H1 (cell line): ENCODE results near the gene SEL1L3. TPM values are rescaled to one million over a fixed set of nuclear protein-coding genes. Genes with fewer than 3 reads are reported as not detected.

Source experiments
- CTCF ChIA-PET: fragments of 300-600 bp; sonication (Branson Sonifier 250); formaldehyde crosslinking; loops from one replicate; lab custom pipeline; 2021; ENCODE audit not compliant: partially characterized antibody; lab: Charles Lee
- POLR2A ChIA-PET: fragments of 300-600 bp; sonication (Branson Sonifier 250); formaldehyde crosslinking; loops from one replicate; lab custom pipeline; 2021; ENCODE audit warnings: inconsistent platforms; ENCODE audit not compliant: partially characterized antibody; lab: Charles Lee
- DNase-seq, 2 experiments: peaks; one replicate each; pipeline versions ENCODE4 v3.0.0 to v3.0.0-alpha.2; 2010 to 2022; ENCODE audit warnings: low spot score in 2 of 2, low read depth in 1 of 2, mixed read lengths in 1 of 2
- FAIRE-seq: peaks from 2 replicates; lab custom pipeline; 2011; peaks lifted over from hg19 to GRCh38; lab: Jason Lieb, UNC
- H2AFZ ChIP-seq: 2 replicates; pipeline ENCODE4 v1.8.1; 2012; ENCODE audit warnings: low read length, inconsistent platforms
- H2AK5ac ChIP-seq: 2 replicates; pipeline ENCODE4 v1.6.1; 2013; ENCODE audit warnings: low read depth, low read length
- H2BK120ac ChIP-seq: replicated peaks from 2 replicates; pipeline ENCODE3; 2013; ENCODE audit warnings: low read depth, low read length, inconsistent platforms
- H2BK12ac ChIP-seq: 2 replicates; pipeline ENCODE4 v1.6.1; 2013; ENCODE audit warnings: low read depth, low read length
- H2BK15ac ChIP-seq: 2 replicates; pipeline ENCODE4 v1.6.1; 2013; ENCODE audit warnings: low read length
- H2BK20ac ChIP-seq: 2 replicates; pipeline ENCODE4 v1.6.1; 2013; ENCODE audit warnings: low read length
- H2BK5ac ChIP-seq: 2 replicates; pipeline ENCODE4 v1.6.1; 2013; ENCODE audit warnings: low read depth, low read length
- H3K14ac ChIP-seq: 2 replicates; pipeline ENCODE4 v1.6.1; 2013; ENCODE audit warnings: inconsistent platforms; ENCODE audit not compliant: insufficient read length
- H3K18ac ChIP-seq: 2 replicates; pipeline ENCODE4 v1.6.1; 2013; ENCODE audit warnings: low read length; ENCODE audit errors: extremely low read depth
- H3K23ac ChIP-seq: 2 replicates; pipeline ENCODE4 v1.6.1; 2013; ENCODE audit warnings: inconsistent platforms; ENCODE audit not compliant: insufficient read length
- H3K23me2 ChIP-seq: 2 replicates; pipeline ENCODE4 v1.6.1; 2013; ENCODE audit warnings: low read depth, low read length
- H3K27ac ChIP-seq: 2 replicates; pipeline ENCODE4 v1.6.1; 2011; ENCODE audit warnings: low read depth, low read length, inconsistent platforms
- H3K27me3 ChIP-seq, 4 experiments: replicated peaks in 1 of 4; 1 replicate in 1 of 4; 2 replicates in 3 of 4; pipeline versions ENCODE4 v1.6.1 to v1.8.1; 2011 to 2013; ENCODE audit warnings: low read length in 3 of 4, mild to moderate bottlenecking in 3 of 4, inconsistent platforms in 2 of 4, mixed read lengths in 2 of 4, moderate library complexity in 1 of 4; ENCODE audit not compliant: control insufficient read depth in 3 of 4, insufficient read depth in 3 of 4; ENCODE audit errors: extremely low read depth in 1 of 4
- H3K36me3 ChIP-seq, 4 experiments: 2 replicates each; pipeline versions ENCODE4 v1.6.1 to v1.8.1; 2011 to 2013; ENCODE audit warnings: mild to moderate bottlenecking in 4 of 4, low read length in 3 of 4, moderate library complexity in 2 of 4, control low read depth in 1 of 4, inconsistent platforms in 1 of 4; ENCODE audit not compliant: insufficient read depth in 4 of 4, control insufficient read depth in 2 of 4
- H3K4ac ChIP-seq: replicated peaks from 2 replicates; pipeline ENCODE3; 2013; ENCODE audit warnings: low read length, low read depth, mixed read lengths, inconsistent platforms; ENCODE audit not compliant: insufficient read length
- H3K4me1 ChIP-seq, 4 experiments: replicated peaks in 1 of 4; 1 replicate in 1 of 4; 2 replicates in 3 of 4; pipeline versions ENCODE4 v1.6.1 to v1.8.1; 2011 to 2013; ENCODE audit warnings: low read length in 3 of 4, inconsistent platforms in 2 of 4, mixed read lengths in 1 of 4; ENCODE audit not compliant: insufficient read depth in 4 of 4, control insufficient read depth in 3 of 4
- H3K4me2 ChIP-seq, 2 experiments: 2 replicates each; pipeline versions ENCODE4 v1.6.1 to v1.8.1; 2011 to 2013; ENCODE audit warnings: low read depth in 2 of 2, low read length in 2 of 2, control low read depth in 1 of 2, inconsistent platforms in 1 of 2, mild to moderate bottlenecking in 1 of 2; ENCODE audit not compliant: insufficient read depth in 1 of 2
- H3K4me3 ChIP-seq, 4 experiments: fragments of 200-600, 300-600 bp in 1 of 4; sonication (generic), shearing (Covaris generic), sonication (Bioruptor Twin) in 1 of 4; 2 replicates each; pipeline versions ENCODE4 v1.5.1 to v1.8.1; 2011 to 2016; ENCODE audit warnings: low read length in 4 of 4, low read depth in 3 of 4, control low read depth in 2 of 4, inconsistent platforms in 2 of 4, mild to moderate bottlenecking in 2 of 4, mixed read lengths in 1 of 4, moderate library complexity in 1 of 4; ENCODE audit not compliant: insufficient read depth in 2 of 4; ENCODE audit errors: extremely low read depth in 1 of 4
- H3K56ac ChIP-seq: replicated peaks from 2 replicates; pipeline ENCODE3; 2013; ENCODE audit warnings: low read depth, mild to moderate bottlenecking, mixed read lengths, low read length, inconsistent platforms; ENCODE audit not compliant: insufficient read length
- H3K79me1 ChIP-seq: 2 replicates; pipeline ENCODE4 v1.6.1; 2013; ENCODE audit warnings: low read depth, low read length, control low read depth
- H3K79me2 ChIP-seq, 2 experiments: 2 replicates each; pipeline versions ENCODE4 v1.6.1 to v1.8.1; 2012 to 2013; ENCODE audit warnings: low read length in 2 of 2, mild to moderate bottlenecking in 2 of 2, inconsistent platforms in 1 of 2; ENCODE audit not compliant: insufficient read depth in 2 of 2, control insufficient read depth in 1 of 2
- H3K9ac ChIP-seq, 4 experiments: replicated peaks in 1 of 4; 1 replicate in 1 of 4; 2 replicates in 3 of 4; pipeline versions ENCODE4 v1.6.1 to v1.8.1; 2011 to 2013; ENCODE audit warnings: low read depth in 3 of 4, low read length in 3 of 4, control low read depth in 2 of 4, mild to moderate bottlenecking in 2 of 4, moderate library complexity in 2 of 4, inconsistent platforms in 1 of 4; ENCODE audit errors: extremely low read depth in 1 of 4
- H3K9me3 ChIP-seq, 2 experiments: 2 replicates each; pipeline versions ENCODE4 v1.6.1 to v1.8.1; 2012 to 2013; ENCODE audit warnings: mild to moderate bottlenecking in 2 of 2, moderate library complexity in 2 of 2, control low read depth in 1 of 2, inconsistent platforms in 1 of 2, low read depth in 1 of 2, low read length in 1 of 2, mixed read lengths in 1 of 2; ENCODE audit not compliant: insufficient read depth in 2 of 2
- H4K20me1 ChIP-seq, 2 experiments: replicated peaks in 1 of 2; 2 replicates each; pipeline versions ENCODE3 to v1.8.1; 2011 to 2013; ENCODE audit warnings: inconsistent platforms in 2 of 2, low read length in 2 of 2, mild to moderate bottlenecking in 1 of 2; ENCODE audit not compliant: insufficient read depth in 2 of 2, control insufficient read depth in 1 of 2
- H4K5ac ChIP-seq: 2 replicates; pipeline ENCODE4 v1.6.1; 2013; ENCODE audit warnings: low read length, low read depth, mixed read lengths, inconsistent platforms; ENCODE audit not compliant: insufficient read length
- H4K8ac ChIP-seq: 2 replicates; pipeline ENCODE4 v1.8.0; 2013; ENCODE audit warnings: mild to moderate bottlenecking, moderate library complexity, low read length, inconsistent platforms; ENCODE audit not compliant: insufficient read depth; ENCODE audit errors: extremely low read depth
- H4K91ac ChIP-seq: replicated peaks from 2 replicates; pipeline ENCODE3; 2013; ENCODE audit warnings: low read length, mixed read lengths, inconsistent platforms; ENCODE audit not compliant: insufficient read length
- HDAC6 ChIP-seq: IDR thresholded peaks from one replicate; pipeline ENCODE4 v1.7.1; 2012; ENCODE audit warnings: low read depth, mild to moderate bottlenecking, inconsistent platforms, low read length, moderate library complexity
- JUND ChIP-seq: IDR thresholded peaks from 2 replicates; pipeline ENCODE4 v1.6.1; 2011; ENCODE audit warnings: mild to moderate bottlenecking, improper control_type of control experiment, low read length
- KDM1A ChIP-seq: fragments of 200-600, 300-600 bp; sonication (generic); IDR thresholded peaks from 2 replicates; pipeline ENCODE4 v1.7.1; 2016; ENCODE audit warnings: mild to moderate bottlenecking, low read length, borderline replicate concordance
- KDM5A ChIP-seq: fragments of 200-600 bp; IDR thresholded peaks from 2 replicates; pipeline ENCODE4 v1.7.1; 2012; ENCODE audit warnings: mild to moderate bottlenecking, low read length, inconsistent platforms, mixed read lengths
- MAFK ChIP-seq: IDR thresholded peaks from 2 replicates; pipeline ENCODE4 v1.6.1; 2012; ENCODE audit warnings: low read depth, mild to moderate bottlenecking, improper control_type of control experiment, low read length
- NRF1 ChIP-seq: IDR thresholded peaks from 2 replicates; pipeline ENCODE4 v1.6.1; 2011; ENCODE audit warnings: mild to moderate bottlenecking, low read depth, low read length, improper control_type of control experiment
- RFX5 ChIP-seq: IDR thresholded peaks from 2 replicates; pipeline ENCODE4 v1.6.1; 2011; ENCODE audit warnings: low read depth, low read length, improper control_type of control experiment, borderline replicate concordance
- SP2 ChIP-seq: IDR thresholded peaks from 2 replicates; pipeline ENCODE4 v1.6.1; 2012; ENCODE audit warnings: mild to moderate bottlenecking, low read length, inconsistent platforms
- SP4 ChIP-seq: IDR thresholded peaks from 2 replicates; pipeline ENCODE4 v1.6.1; 2012; ENCODE audit warnings: low read length, inconsistent platforms
- SUZ12 ChIP-seq: fragments of 200-600 bp; sonication (generic); IDR thresholded peaks from 2 replicates; pipeline ENCODE4 v1.6.1; 2012; ENCODE audit warnings: mild to moderate bottlenecking, inconsistent platforms, low read length, moderate library complexity, mixed read lengths
- TBP ChIP-seq: IDR thresholded peaks from 2 replicates; pipeline ENCODE4 v1.6.1; 2011; ENCODE audit warnings: low read depth, low read length, improper control_type of control experiment
- ZNF274 ChIP-seq: IDR thresholded peaks from 2 replicates; pipeline ENCODE4 v1.7.0; 2012; ENCODE audit warnings: low read length, borderline replicate concordance; ENCODE audit errors: extremely low read depth
- WGBS, 2 experiments: shearing (Covaris generic) in 1 of 2; methylation state at CpG; one replicate each; pipeline versions ENCODE4 v1.1.6 to v1.1.7; 2013 to 2015; ENCODE audit warnings: low lambda C conversion rate in 2 of 2, mixed read lengths in 2 of 2, inconsistent platforms in 1 of 2, low coverage in 1 of 2, missing lambda C conversion rate in 1 of 2; ENCODE audit not compliant: insufficient replicate concordance in 2 of 2, insufficient coverage in 1 of 2, insufficient read length in 1 of 2; ENCODE audit errors: extremely low coverage in 1 of 2, missing lambda C conversion rate in 1 of 2; 5-methylcytosine and 5-hydroxymethylcytosine counted together
- polyA plus RNA-seq, 7 experiments: library from polyadenylated mRNA; depleted of rRNA in 3 of 7; stranded (reverse) in 5 of 7; unstranded in 2 of 7; fragments of >200 nt in 5 of 7; fragments of 200-250 nt in 2 of 7; gene quantifications; 1 replicate in 5 of 7; 2 replicates in 1 of 7; 4 replicates in 1 of 7; pipeline versions ENCODE4 v1.2.1 to v1.2.3, GENCODE V29; 2011 to 2013; ENCODE audit warnings: missing spikeins in 2 of 7, mixed read lengths in 2 of 7
- total RNA-seq: library from RNA; stranded (reverse); fragmentation: NEBNext Ultra II Directional; extraction: Animal tissue kit (Norgen Biotek cat#: 25700); gene quantifications from 2 replicates; pipeline ENCODE4 v1.2.1, GENCODE V29; 2021
- TF ChIP-seq, protein P1 (sequence below): IDR thresholded peaks from 2 replicates; pipeline ENCODE4 v1.6.1; 2011; ENCODE audit warnings: low read length, improper control_type of control experiment

Gene SEL1L3
- total and polyA plus RNA-seq, 2 of the 8 experiments (the other 6 are each of a cell fraction or from before 2014, with no cell fraction given) = 18.2 to 54.0 TPM

- Histone ChIP-seq H3K4me3 (no peak overlapping the region), H3K9ac (no peak overlapping the region), H4K8ac (no peak overlapping the region), H2BK12ac (no peak overlapping the region), H4K5ac (no peak overlapping the region), H3K4me2 (no peak overlapping the region), H3K79me1 (no peaks in the 10 kb centered on the region), H3K23me2 (no peaks in the 10 kb centered on the region), H3K27ac (no peak overlapping the region), H3K18ac (no peak overlapping the region), H3K56ac (no peak overlapping the region), H3K23ac (no peak overlapping the region), H3K4me1 (peaks cover 0 to 4% (median 0%) of the 10 kb centered on the region in 4 experiments; a peak in 1 of 7 replicates), H2BK20ac (no peak overlapping the region), H3K79me2 (no peaks in the 10 kb centered on the region), H3K9me3 (no peaks in the 10 kb centered on the region), H2AK5ac (no peak overlapping the region), H2BK120ac (no peak overlapping the region), H2AFZ (no peak overlapping the region), H4K20me1 (no peaks in the 10 kb centered on the region), H4K91ac (no peak overlapping the region), H3K4ac (no peak overlapping the region), H3K36me3 (peaks cover 0 to 24% (median 11%) of the 10 kb centered on the region in 4 experiments; a peak in 5 of 8 replicates), H3K14ac (no peak overlapping the region), H2BK15ac (no peak overlapping the region), H2BK5ac (no peak overlapping the region), H3K27me3 (no peaks in the 10 kb centered on the region)
- POLR2A ChIA-PET = no interaction called here
- FAIRE-seq = no peak
- CTCF ChIA-PET = interaction anchor here (1.1 to 1.9 kb wide), 2 partner anchors 17 to 335 kb away, joined by 3 to 8 read pairs; no protein-coding TSS in a partner anchor
- no peak for DNase-seq
- 85% methylated on average over 2 of the region's 2 CpGs; no CpG with 5 or more reads in 1 of the 2 experiments for WGBS, 2 experiments
- TF ChIP-seq TBP = no peak
- no peak for TF ChIP-seq ZNF274
- TF ChIP-seq, protein P1, sequence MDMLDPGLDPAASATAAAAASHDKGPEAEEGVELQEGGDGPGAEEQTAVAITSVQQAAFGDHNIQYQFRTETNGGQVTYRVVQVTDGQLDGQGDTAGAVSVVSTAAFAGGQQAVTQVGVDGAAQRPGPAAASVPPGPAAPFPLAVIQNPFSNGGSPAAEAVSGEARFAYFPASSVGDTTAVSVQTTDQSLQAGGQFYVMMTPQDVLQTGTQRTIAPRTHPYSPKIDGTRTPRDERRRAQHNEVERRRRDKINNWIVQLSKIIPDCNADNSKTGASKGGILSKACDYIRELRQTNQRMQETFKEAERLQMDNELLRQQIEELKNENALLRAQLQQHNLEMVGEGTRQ = no peak
- TF ChIP-seq NRF1 = no peak
- TF ChIP-seq KDM1A = no peak
- TF ChIP-seq KDM5A = no peak
- no peak for TF ChIP-seq HDAC6
- TF ChIP-seq MAFK = no peak
- no peak for TF ChIP-seq JUND
- no peak for TF ChIP-seq SUZ12
- no peak for TF ChIP-seq SP2
- no peak for TF ChIP-seq SP4
- TF ChIP-seq RFX5 = no peak
Observed at GRCh38 chr4:25775166-25775565, 87.6 kb downstream of the SEL1L3 start.
